HepG2 (cell line): ENCODE results near the gene AJUBA. TPM values are rescaled to one million over a fixed set of nuclear protein-coding genes. Genes with fewer than 3 reads are reported as not detected.

Source experiments
- CBX1 ChIP-seq: IDR thresholded peaks from one replicate; pipeline ENCODE4 v1.6.1; 2016; ENCODE audit warnings: antibody characterized with exemption, low read depth
- FIP1L1 ChIP-seq: fragments of 200-400 bp; formaldehyde crosslinking; IDR thresholded peaks from 2 replicates; pipeline ENCODE4 v1.6.1; 2018; ENCODE audit warnings: low read depth, mild to moderate bottlenecking, low read length, moderate library complexity, borderline replicate concordance; ENCODE audit not compliant: insufficient read depth
- HMGXB4 ChIP-seq, 2 experiments: sonication (generic) in 1 of 2; formaldehyde crosslinking in 1 of 2; IDR thresholded peaks; 2 replicates each; pipeline versions ENCODE4 v1.4.0 to v1.6.1; 2018 to 2020; ENCODE audit warnings: missing genetic modification reagents in 2 of 2, borderline replicate concordance in 1 of 2, low read depth in 1 of 2, mild to moderate bottlenecking in 1 of 2, missing biosample characterization in 1 of 2
- IRF2 ChIP-seq: IDR thresholded peaks from 2 replicates; pipeline ENCODE4 v1.6.1; 2018; ENCODE audit warnings: missing genetic modification reagents, missing compliant biosample characterization
- KDM5A ChIP-seq: fragments of 200-600 bp; sonication (generic); IDR thresholded peaks from 2 replicates; pipeline ENCODE4 v1.7.0; 2018; ENCODE audit warnings: antibody characterized with exemption, mild to moderate bottlenecking, low read length, borderline replicate concordance
- PRDM15 ChIP-seq: sonication (generic); formaldehyde crosslinking; IDR thresholded peaks from 2 replicates; pipeline ENCODE4 v1.4.0; 2020; ENCODE audit warnings: missing genetic modification reagents
- TRAFD1 ChIP-seq: sonication (generic); formaldehyde crosslinking; IDR thresholded peaks from 2 replicates; pipeline ENCODE4 v1.5.1; 2020; ENCODE audit warnings: missing genetic modification reagents, mild to moderate bottlenecking, borderline replicate concordance
- ZMYM3 ChIP-seq: sonication (generic); formaldehyde crosslinking; IDR thresholded peaks from 2 replicates; pipeline ENCODE4 v1.5.1; 2020; ENCODE audit warnings: mild to moderate bottlenecking, missing genetic modification reagents
- ZNF276 ChIP-seq: sonication (generic); formaldehyde crosslinking; IDR thresholded peaks from 2 replicates; pipeline ENCODE4 v1.4.0; 2020; ENCODE audit warnings: mild to moderate bottlenecking, low read depth, missing genetic modification reagents
- ZNF333 ChIP-seq: sonication (generic); formaldehyde crosslinking; IDR thresholded peaks from 2 replicates; pipeline ENCODE4 v1.4.0; 2020; ENCODE audit warnings: mild to moderate bottlenecking, missing genetic modification reagents, borderline replicate concordance
- ZNF672 ChIP-seq: sonication (generic); formaldehyde crosslinking; IDR thresholded peaks from 2 replicates; pipeline ENCODE4 v1.8.1; 2022; ENCODE audit warnings: missing genetic modification reagents
- ZNF768 ChIP-seq: sonication (generic); formaldehyde crosslinking; IDR thresholded peaks from 2 replicates; pipeline ENCODE4 v1.4.0; 2020; ENCODE audit warnings: missing genetic modification reagents
- ZNF770 ChIP-seq: sonication (generic); formaldehyde crosslinking; IDR thresholded peaks from 2 replicates; pipeline ENCODE4 v1.5.0; 2020; ENCODE audit warnings: mild to moderate bottlenecking, missing genetic modification reagents
- ZNF781 ChIP-seq: sonication (generic); formaldehyde crosslinking; IDR thresholded peaks from 2 replicates; pipeline ENCODE4 v1.5.1; 2020; ENCODE audit warnings: borderline replicate concordance, mild to moderate bottlenecking, missing genetic modification reagents; ENCODE audit errors: not compliant biosample characterization
- polyA plus RNA-seq, 8 experiments: library from polyadenylated mRNA; depleted of rRNA in 3 of 8; stranded (reverse) in 7 of 8; unstranded in 1 of 8; fragments of >200 nt; fragmentation: Illumina TruSeq in 4 of 8; extraction: Trizol in 4 of 8; gene quantifications; 2 replicates each; pipeline versions ENCODE4 v1.2.1 to v1.2.3, GENCODE V29; 2011 to 2016; ENCODE audit warnings: low read depth in 4 of 8, missing spikeins in 1 of 8, mixed read lengths in 1 of 8; ENCODE audit not compliant: insufficient read depth in 1 of 8
- total RNA-seq, 5 experiments: library from RNA; depleted of rRNA; stranded (reverse); fragments of >200 nt; fragmentation: Illumina TruSeq; extraction: Trizol; gene quantifications; 2 replicates each; pipeline ENCODE4 v1.2.3, GENCODE V29; 2016; ENCODE audit warnings: low read depth in 1 of 5

Gene AJUBA
- total and polyA plus RNA-seq, 2 of the 13 experiments (the other 11 are each of a cell fraction or from before 2014, with no cell fraction given): 157 to 241 TPM

- no peak for TF ChIP-seq FIP1L1
- peak; percentile 20; the same call in 1 of the 2 replicates for TF ChIP-seq ZNF276
- TF ChIP-seq ZNF781 (CRISPR knock-in tag): no peak
- TF ChIP-seq KDM5A: no peak
- no peak for TF ChIP-seq ZNF333 (CRISPR knock-in tag)
- TF ChIP-seq ZMYM3 (CRISPR knock-in tag): peak; percentile 83
- TF ChIP-seq TRAFD1 (CRISPR knock-in tag): no peak
- 0 out of 2 replicates have a peak, but pooled peaks have one; percentile 22 for TF ChIP-seq IRF2 (CRISPR knock-in tag)
- TF ChIP-seq ZNF768 (CRISPR knock-in tag): no peak
- no peak for TF ChIP-seq CBX1
- no peak for TF ChIP-seq PRDM15
- TF ChIP-seq ZNF770 (CRISPR knock-in tag): peak; percentile 64; the same call in 1 of the 2 replicates
- TF ChIP-seq ZNF672: no peak
- 0 out of 4 replicates have a peak, but pooled peaks of 1 of the 2 experiments have one; percentile 15 for TF ChIP-seq HMGXB4 (CRISPR knock-in tag; IDR thresholded peaks at IDR 0.05; ENCODE audit: borderline replicate concordance in 1 of 2, low read depth in 1 of 2)
Measured at GRCh38 chr14:23013054-23013748, 30.9 kb upstream of the AJUBA start (continued).
